OCI-LY7 (cell line): ENCODE data around the gene TBC1D3B.

Source experiments
- EZH2phosphoT487 ChIP-seq: fragments of 200-600 bp; sonication (generic); IDR thresholded peaks from 2 replicates; pipeline ENCODE4 v1.6.1; 2018; ENCODE audit warnings: low read depth, borderline replicate concordance, mild to moderate bottlenecking, mixed run types, antibody characterized with exemption, low read length, moderate library complexity, mixed read lengths
- TF ChIP-seq, protein P1 (sequence below): fragments of 200-600 bp; sonication (generic); conservative IDR thresholded peaks from 2 replicates; pipeline ENCODE4 v1.5.1; 2014; ENCODE audit warnings: mild to moderate bottlenecking, antibody characterized with exemption, low read length, moderate library complexity, mixed read lengths

DNA sequence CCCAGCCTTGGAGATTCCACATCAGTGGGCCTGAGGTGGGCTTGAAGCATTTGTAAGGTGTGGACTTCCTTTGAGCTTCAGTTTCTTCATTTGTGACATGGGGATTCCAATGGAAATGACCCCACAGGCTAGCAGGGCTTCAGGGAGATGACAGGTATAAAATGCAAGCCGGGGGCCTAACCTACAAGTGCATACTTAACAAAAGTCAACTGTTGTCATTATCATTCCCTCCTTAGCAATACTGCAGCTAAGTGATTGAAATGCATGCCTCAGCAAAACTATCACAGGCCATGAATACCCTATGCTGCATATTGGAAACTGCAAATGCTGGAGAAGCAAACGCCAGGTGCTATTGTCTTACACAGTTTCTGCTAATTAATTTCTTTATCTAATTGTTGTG lies 53.0 kb downstream of the TBC1D3B start:
- TF ChIP-seq, protein P1, sequence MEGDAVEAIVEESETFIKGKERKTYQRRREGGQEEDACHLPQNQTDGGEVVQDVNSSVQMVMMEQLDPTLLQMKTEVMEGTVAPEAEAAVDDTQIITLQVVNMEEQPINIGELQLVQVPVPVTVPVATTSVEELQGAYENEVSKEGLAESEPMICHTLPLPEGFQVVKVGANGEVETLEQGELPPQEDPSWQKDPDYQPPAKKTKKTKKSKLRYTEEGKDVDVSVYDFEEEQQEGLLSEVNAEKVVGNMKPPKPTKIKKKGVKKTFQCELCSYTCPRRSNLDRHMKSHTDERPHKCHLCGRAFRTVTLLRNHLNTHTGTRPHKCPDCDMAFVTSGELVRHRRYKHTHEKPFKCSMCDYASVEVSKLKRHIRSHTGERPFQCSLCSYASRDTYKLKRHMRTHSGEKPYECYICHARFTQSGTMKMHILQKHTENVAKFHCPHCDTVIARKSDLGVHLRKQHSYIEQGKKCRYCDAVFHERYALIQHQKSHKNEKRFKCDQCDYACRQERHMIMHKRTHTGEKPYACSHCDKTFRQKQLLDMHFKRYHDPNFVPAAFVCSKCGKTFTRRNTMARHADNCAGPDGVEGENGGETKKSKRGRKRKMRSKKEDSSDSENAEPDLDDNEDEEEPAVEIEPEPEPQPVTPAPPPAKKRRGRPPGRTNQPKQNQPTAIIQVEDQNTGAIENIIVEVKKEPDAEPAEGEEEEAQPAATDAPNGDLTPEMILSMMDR: no peak
- no peak for TF ChIP-seq EZH2phosphoT487
